Ovary (tissue), 9 donors: ENCODE measurements around the gene SUMF1. TPM values are rescaled to one million over a fixed set of nuclear protein-coding genes. Genes with fewer than 3 reads are reported as not detected.

Experiments used
- DNase-seq, 5 donors: peaks; one replicate each; pipeline ENCODE4 v3.0.0-alpha.2; 2019 to 2020
- H3K27ac ChIP-seq, 2 donors: fragments of 200-600 bp; one replicate each; pipeline versions ENCODE4 v1.5.1 to v1.8.0; 2019 to 2022
- H3K27me3 ChIP-seq: fragments of 200-600 bp; one replicate; pipeline ENCODE4 v1.8.0; 2022
- H3K36me3 ChIP-seq: fragments of 200-600 bp; sonication (generic); one replicate; pipeline ENCODE4 v1.5.1; 2019
- H3K4me1 ChIP-seq: one replicate; pipeline ENCODE4 v1.8.1; 2013; ENCODE audit warnings: mild to moderate bottlenecking, moderate library complexity; ENCODE audit not compliant: insufficient read depth
- H3K4me3 ChIP-seq: fragments of 200-600 bp; sonication (generic); one replicate; pipeline ENCODE4 v1.5.1; 2017
- H3K9me3 ChIP-seq, 2 donors: fragments of 200-600 bp in 1 of 2; sonication (generic) in 1 of 2; one replicate each; pipeline versions ENCODE4 v1.5.1 to v1.8.1; 2013 to 2019; ENCODE audit warnings: mild to moderate bottlenecking in 1 of 2, moderate library complexity in 1 of 2
- EP300 ChIP-seq: sonication (generic); formaldehyde crosslinking; IDR thresholded peaks from one replicate; pipeline ENCODE4 v1.6.1; 2017; ENCODE audit warnings: antibody characterized with exemption
- POLR2A ChIP-seq: fragments of 450-650 bp; IDR thresholded peaks from one replicate; pipeline ENCODE4 v1.6.1; 2017; ENCODE audit warnings: antibody characterized with exemption, mild to moderate bottlenecking, moderate library complexity
- WGBS, 3 donors: extraction: QIAGEN DNeasy Blood & Tissue Kit in 1 of 3; methylation state at CpG; one replicate each; pipeline versions ENCODE4 v1.1.5 to v1.1.7; 2013 to 2017; 5-methylcytosine and 5-hydroxymethylcytosine counted together
- intact Hi-C, 4 donors: fragments of 100-400 bp; cut with DNase I; formaldehyde crosslinking; loops; one replicate each; pipeline versions ENCODE4 v1.11.0 to v1.15.1; 2022 to 2023
- polyA plus RNA-seq, 2 donors: library from polyadenylated mRNA; stranded (reverse); fragments of 200-250 nt in 1 of 2; fragments of 350-450 nt in 1 of 2; fragmentation: Illumina TruSeq in 1 of 2; extraction: RNeasy Lipid Tissue Mini Kit (QIAGEN cat#74804) in 1 of 2; gene quantifications; one replicate each; pipeline ENCODE4 v1.2.3, GENCODE V29; 2013 to 2014
- total RNA-seq, 7 donors: library from RNA; depleted of rRNA in 2 of 7; stranded (reverse); fragments of >200 nt in 2 of 7; fragmentation: NEBNext Ultra II Directional in 3 of 7; extraction: Animal tissue kit (Norgen Biotek cat#: 25700) in 3 of 7; gene quantifications; one replicate each; pipeline versions ENCODE4 v1.1.0 to v1.2.4, GENCODE V29; 2016 to 2023
- TF ChIP-seq, protein P1 (sequence below), 3 donors: fragments of 450-650 bp in 2 of 3; fragments of 200-600 bp in 1 of 3; IDR thresholded peaks; one replicate each; pipeline versions ENCODE4 v1.5.1 to v1.8.0; 2016 to 2022; ENCODE audit warnings: antibody characterized with exemption in 3 of 3, mild to moderate bottlenecking in 1 of 3
- donor health status: DM: no; HTN: no; CAD: no; lungs with moderate emphysema.
- donor health status: DM: no; HTN: no; CAD: no.
- donor health status: Bipolar disorder and iron deficiency.
- donor health status: DM: yes; HTN: yes; CAD: no.
- donor health status: DM: no; HTN: no; CAD: no.
- donor health status: DM: yes; HTN: yes; CAD: no.

SUMF1 gene
- total and polyA plus RNA-seq, 9 donors, result 17.6 to 57.2 (median 24.7) TPM

- TF ChIP-seq EP300 (no peak), POLR2A (no peak)
- TF ChIP-seq, protein P1, sequence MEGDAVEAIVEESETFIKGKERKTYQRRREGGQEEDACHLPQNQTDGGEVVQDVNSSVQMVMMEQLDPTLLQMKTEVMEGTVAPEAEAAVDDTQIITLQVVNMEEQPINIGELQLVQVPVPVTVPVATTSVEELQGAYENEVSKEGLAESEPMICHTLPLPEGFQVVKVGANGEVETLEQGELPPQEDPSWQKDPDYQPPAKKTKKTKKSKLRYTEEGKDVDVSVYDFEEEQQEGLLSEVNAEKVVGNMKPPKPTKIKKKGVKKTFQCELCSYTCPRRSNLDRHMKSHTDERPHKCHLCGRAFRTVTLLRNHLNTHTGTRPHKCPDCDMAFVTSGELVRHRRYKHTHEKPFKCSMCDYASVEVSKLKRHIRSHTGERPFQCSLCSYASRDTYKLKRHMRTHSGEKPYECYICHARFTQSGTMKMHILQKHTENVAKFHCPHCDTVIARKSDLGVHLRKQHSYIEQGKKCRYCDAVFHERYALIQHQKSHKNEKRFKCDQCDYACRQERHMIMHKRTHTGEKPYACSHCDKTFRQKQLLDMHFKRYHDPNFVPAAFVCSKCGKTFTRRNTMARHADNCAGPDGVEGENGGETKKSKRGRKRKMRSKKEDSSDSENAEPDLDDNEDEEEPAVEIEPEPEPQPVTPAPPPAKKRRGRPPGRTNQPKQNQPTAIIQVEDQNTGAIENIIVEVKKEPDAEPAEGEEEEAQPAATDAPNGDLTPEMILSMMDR (IDR thresholded peaks at IDR 0.05), result no peak
- intact Hi-C loops, result loop anchor here in 1 of 4 donors (5.0 kb wide), 1 partner anchor 48 kb away; no protein-coding TSS in a partner anchor
- WGBS, 3 donors, result 30 to 33% (median 33%) methylated on average over 13 to 14 of the region's 14 CpGs
- Histone ChIP-seq H3K4me1 (peaks cover 33% of the 10 kb centered on the region), H3K9me3 (no peaks in the 10 kb centered on the region), H3K27me3 (no peaks in the 10 kb centered on the region), H3K27ac (peak overlapping the region in 1 of 2 donors; percentile 65), H3K4me3 (peak overlapping the region; percentile 17), H3K36me3 (no peaks in the 10 kb centered on the region)
- DNase-seq, result peak in 3 of 5 donors; percentile 27 to 52 (median 35)
Measured at GRCh38 chr3:4504340-4505261, 37.5 kb upstream of the SUMF1 start.

DNA sequence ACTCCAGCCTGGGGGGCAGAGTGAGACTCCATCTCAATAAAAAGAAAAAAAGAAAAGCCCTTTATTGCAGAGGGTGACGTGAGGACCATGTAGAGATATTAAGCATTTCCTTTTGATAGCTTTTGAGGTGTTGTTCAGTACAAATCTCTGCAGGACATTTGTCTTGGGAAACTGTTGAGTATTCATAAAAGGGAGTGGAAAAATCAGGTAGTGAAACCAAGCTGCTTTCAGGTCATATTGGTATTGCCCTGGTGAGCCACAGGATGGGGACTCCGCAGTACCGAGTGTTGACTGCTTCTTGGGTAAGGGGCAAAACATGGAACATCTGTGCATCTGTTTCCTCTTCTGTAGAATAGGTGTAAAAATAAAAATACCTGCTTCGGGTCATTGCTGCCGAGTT, 36.0 kb upstream of the SUMF1 start:
- Histone ChIP-seq H3K27me3 (no peaks in the 10 kb centered on the region), H3K36me3 (no peaks in the 10 kb centered on the region), H3K4me1 (peaks cover 34% of the 10 kb centered on the region), H3K27ac (peak overlapping the region in 1 of 2 donors; percentile 65), H3K4me3 (no peak overlapping the region), H3K9me3 (no peaks in the 10 kb centered on the region)
- no peak for DNase-seq
- intact Hi-C loops, result no loop called here
- WGBS, 3 donors, result 57 to 73% (median 62%) methylated on average over 5 of the region's 5 CpGs
- TF ChIP-seq EP300, result no peak
- TF ChIP-seq, protein P1 (IDR thresholded peaks at IDR 0.05), result no peak
- TF ChIP-seq POLR2A, result no peak

DNA sequence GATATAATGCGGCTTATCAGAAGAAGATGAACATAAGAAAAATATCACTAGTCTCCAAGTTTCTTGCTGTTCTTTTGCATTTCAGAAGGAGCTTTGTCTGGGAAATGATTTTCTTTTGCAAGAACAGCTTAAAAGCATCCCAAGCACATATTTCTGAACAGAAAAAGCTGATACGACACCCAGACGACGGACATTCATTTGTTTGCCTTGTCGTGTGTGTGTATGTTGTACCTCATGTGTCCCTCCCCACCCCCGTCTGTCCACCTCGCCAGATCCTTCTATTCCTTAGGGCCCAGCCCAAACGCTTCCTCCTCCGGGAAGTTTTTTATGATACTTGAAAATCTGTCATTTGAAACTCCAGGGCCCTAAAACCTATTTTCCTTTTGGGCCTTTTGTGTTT, 34.9 kb upstream of the SUMF1 start:
- 68 to 73% (median 70%) methylated on average over 9 of the region's 9 CpGs for WGBS, 3 donors
- H3K4me1 ChIP-seq, result peaks cover 30% of the 10 kb centered on the region
- no peaks in the 10 kb centered on the region for H3K9me3 ChIP-seq
- no peaks in the 10 kb centered on the region for H3K36me3 ChIP-seq
- intact Hi-C loops, result loop anchor here in 1 of 4 donors (1.0 kb wide), 1 partner anchor 27 kb away; no protein-coding TSS in a partner anchor
- no peak overlapping the region for H3K4me3 ChIP-seq
- no peaks in the 10 kb centered on the region for H3K27me3 ChIP-seq
- TF ChIP-seq POLR2A, result no peak
- no peak for TF ChIP-seq EP300
- TF ChIP-seq, protein P1 (IDR thresholded peaks at IDR 0.05), result no peak
- DNase-seq, result no peak
- no peak overlapping the region for H3K27ac ChIP-seq

DNA sequence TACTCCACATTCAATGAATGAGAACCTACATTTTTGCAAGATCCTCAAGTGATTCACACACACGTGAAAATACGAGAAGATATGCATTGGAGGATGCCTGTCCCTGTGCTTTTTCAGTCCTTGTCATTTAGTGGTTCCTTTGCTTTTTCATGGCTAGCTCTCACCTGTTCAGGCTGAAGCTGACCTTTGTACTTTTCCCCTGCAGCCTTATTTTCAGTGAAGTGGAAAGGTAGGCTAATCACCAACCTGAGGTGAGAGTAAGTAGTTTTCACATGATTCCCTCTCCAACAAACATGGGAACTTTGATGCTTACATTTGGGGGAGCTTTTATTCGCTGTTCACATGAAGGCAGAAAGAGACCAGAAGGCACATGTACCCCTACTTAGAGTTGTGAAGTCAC, 34.4 kb upstream of the SUMF1 start:
- H3K36me3 ChIP-seq, result no peaks in the 10 kb centered on the region
- H3K27me3 ChIP-seq, result no peaks in the 10 kb centered on the region
- TF ChIP-seq EP300 (no peak), POLR2A (no peak)
- TF ChIP-seq, protein P1 (IDR thresholded peaks at IDR 0.05), result no peak
- H3K9me3 ChIP-seq, result no peaks in the 10 kb centered on the region
- intact Hi-C loops, result loop anchor here in 1 of 4 donors (1.0 kb wide), 1 partner anchor 28 kb away; no protein-coding TSS in a partner anchor
- no peak overlapping the region for H3K27ac ChIP-seq
- DNase-seq, result no peak
- H3K4me3 ChIP-seq, result no peak overlapping the region
- 85 to 88% (median 86%) methylated on average over 3 of the region's 3 CpGs for WGBS, 3 donors
- H3K4me1 ChIP-seq, result peaks cover 28% of the 10 kb centered on the region
